HepG2 (cell line): Measurements from ENCODE around the gene LIM2. TPM values are rescaled to one million over a fixed set of nuclear protein-coding genes. Genes with fewer than 3 reads are reported as not detected.

ENCODE experiments used
- ATAC-seq: fragments of 200-7000 bp; cut with Tn5 transposase; 3 replicates; pipeline ENCODE4 v1.9.1; 2020; ENCODE audit warnings: mild to moderate bottlenecking, moderate library complexity
- BruUV-seq: library from RNA; stranded (reverse); fragments of 400-500 nt; replicated peaks from 2 replicates; lab custom pipeline; 2021; lab: Mats Ljungman, UMichigan
- CTCF ChIA-PET: fragments of 300-600 bp; formaldehyde crosslinking; extraction: SDS; loops from one replicate; lab custom pipeline; 2021; ENCODE audit warnings: low total read pairs, inconsistent platforms, low intra/inter-chr PET ratio; lab: Yijun Ruan, JAX
- POLR2A ChIA-PET: fragments of 350-600 bp; sonication (Branson Sonifier 250); formaldehyde crosslinking; loops from one replicate; lab custom pipeline; 2020; ENCODE audit warnings: antibody characterized with exemption, inconsistent platforms; lab: Yijun Ruan, JAX
- DNase-seq: peaks from one replicate; pipeline ENCODE4 v3.0.0-alpha.2; 2015; ENCODE audit warnings: low spot score
- FAIRE-seq: peaks from 3 replicates; lab custom pipeline; 2011; peaks lifted over from hg19 to GRCh38; lab: Jason Lieb, UNC
- H2AFZ ChIP-seq: one replicate; pipeline ENCODE4 v1.6.1; 2011; ENCODE audit warnings: low read length, inconsistent platforms
- H3K27ac ChIP-seq: fragments of 300-600 bp; 3 replicates; pipeline ENCODE4 v1.8.0; 2011; ENCODE audit warnings: mixed run types, mild to moderate bottlenecking, mixed read lengths, low read length, inconsistent platforms; ENCODE audit not compliant: insufficient read depth; ENCODE audit errors: extremely low read length
- H3K27me3 ChIP-seq, 2 experiments: fragments of 200-600 bp in 1 of 2; 2 replicates in 1 of 2; 3 replicates in 1 of 2; pipeline versions ENCODE4 v1.6.0 to v1.8.0; 2011; ENCODE audit warnings: low read length in 2 of 2, mild to moderate bottlenecking in 2 of 2, moderate library complexity in 2 of 2, inconsistent platforms in 1 of 2; ENCODE audit not compliant: insufficient read depth in 2 of 2, control insufficient read depth in 1 of 2
- H3K36me3 ChIP-seq, 2 experiments: fragments of 200-600 bp in 1 of 2; replicated peaks in 1 of 2; 2 replicates in 1 of 2; 3 replicates in 1 of 2; pipeline versions ENCODE4 v1.5.1 to v1.8.0; 2011; ENCODE audit warnings: low read length in 2 of 2, inconsistent platforms in 1 of 2; ENCODE audit not compliant: insufficient read depth in 2 of 2, control insufficient read depth in 1 of 2
- H3K4me1 ChIP-seq: 2 replicates; pipeline ENCODE4 v1.5.1; 2012; ENCODE audit warnings: low read length, inconsistent platforms; ENCODE audit not compliant: insufficient read depth
- H3K4me2 ChIP-seq: 2 replicates; pipeline ENCODE4 v1.6.0; 2011; ENCODE audit warnings: low read depth, low read length, inconsistent platforms
- H3K4me3 ChIP-seq, 3 experiments: fragments of 200-600 bp in 1 of 3; sonication (generic), shearing (Covaris generic) in 1 of 3; replicated peaks in 1 of 3; 2 replicates each; pipeline ENCODE4 v1.5.1; 2011 to 2016; ENCODE audit warnings: low read length in 3 of 3, inconsistent platforms in 2 of 3, low read depth in 2 of 3, mild to moderate bottlenecking in 2 of 3, control low read depth in 1 of 3, mixed read lengths in 1 of 3; ENCODE audit not compliant: insufficient read depth in 1 of 3
- H3K79me2 ChIP-seq: one replicate; pipeline ENCODE4 v1.6.1; 2011; ENCODE audit warnings: low read length, inconsistent platforms; ENCODE audit not compliant: insufficient read depth
- H3K9ac ChIP-seq: 2 replicates; pipeline ENCODE4 v1.6.0; 2011; ENCODE audit warnings: mild to moderate bottlenecking, low read depth, low read length, inconsistent platforms; ENCODE audit not compliant: insufficient read depth
- H3K9me3 ChIP-seq: 2 replicates; pipeline ENCODE4 v1.5.1; 2012; ENCODE audit warnings: mild to moderate bottlenecking, low read length
- H4K20me1 ChIP-seq: 2 replicates; pipeline ENCODE4 v1.6.0; 2011; ENCODE audit warnings: inconsistent platforms, mild to moderate bottlenecking, low read length, moderate library complexity; ENCODE audit not compliant: insufficient read depth
- ARID2 ChIP-seq: sonication (generic); formaldehyde crosslinking; IDR thresholded peaks from 2 replicates; pipeline ENCODE4 v1.8.1; 2022; ENCODE audit warnings: mild to moderate bottlenecking, missing genetic modification reagents, borderline replicate concordance
- BRCA1 ChIP-seq: sonication (generic); formaldehyde crosslinking; IDR thresholded peaks from 2 replicates; pipeline ENCODE4 v1.4.0; 2020; ENCODE audit warnings: missing genetic modification reagents
- ISX ChIP-seq: sonication (generic); formaldehyde crosslinking; conservative IDR thresholded peaks from 2 replicates; pipeline ENCODE4 v1.5.0; 2020; ENCODE audit warnings: missing genetic modification reagents
- KLF6 ChIP-seq: IDR thresholded peaks from 2 replicates; pipeline ENCODE4 v1.8.0; 2016; ENCODE audit warnings: missing biosample characterization, missing genetic modification reagents
- MIER2 ChIP-seq: IDR thresholded peaks from 2 replicates; pipeline ENCODE4 v1.6.1; 2016; ENCODE audit warnings: missing biosample characterization, missing genetic modification reagents
- NAIF1 ChIP-seq: sonication (generic); formaldehyde crosslinking; IDR thresholded peaks from 2 replicates; pipeline ENCODE4 v1.5.0; 2020; ENCODE audit warnings: mild to moderate bottlenecking, missing genetic modification reagents, borderline replicate concordance
- NFKB2 ChIP-seq: sonication (generic); formaldehyde crosslinking; IDR thresholded peaks from 2 replicates; pipeline ENCODE4 v1.4.0; 2020; ENCODE audit warnings: missing genetic modification reagents, borderline replicate concordance
- RXRB ChIP-seq: IDR thresholded peaks from 2 replicates; pipeline ENCODE4 v1.6.1; 2016; ENCODE audit warnings: borderline replicate concordance, missing genetic modification reagents, missing compliant biosample characterization
- ZNF441 ChIP-seq: sonication (generic); formaldehyde crosslinking; IDR thresholded peaks from 2 replicates; pipeline ENCODE4 v1.7.0; 2021; ENCODE audit warnings: missing genetic modification reagents, borderline replicate concordance
- ZSCAN21 ChIP-seq: sonication (generic); formaldehyde crosslinking; IDR thresholded peaks from 2 replicates; pipeline ENCODE4 v1.8.0; 2022; ENCODE audit warnings: mild to moderate bottlenecking, missing genetic modification reagents, moderate library complexity, borderline replicate concordance
- WGBS: methylation state at CpG from one replicate; pipeline ENCODE4 v1.1.6; 2017; ENCODE audit warnings: low lambda C conversion rate; 5-methylcytosine and 5-hydroxymethylcytosine counted together
- in situ Hi-C: cut with HindIII; loops from 2 replicates; pipeline ENCODE4 v1.10.0; 2017; ENCODE audit warnings: low pct_unique_long_range_greater_than_20kb; ENCODE audit not compliant: extremely low pct_ligation_motif_present
- intact Hi-C: fragments of 100-400 bp; cut with micrococcal nuclease; formaldehyde crosslinking; loops from one replicate; pipeline ENCODE4 v1.10.0; 2022; ENCODE audit not compliant: unreplicated experiment
- polyA plus RNA-seq, 8 experiments: library from polyadenylated mRNA; depleted of rRNA in 3 of 8; stranded (reverse) in 7 of 8; unstranded in 1 of 8; fragments of >200 nt; fragmentation: Illumina TruSeq in 4 of 8; extraction: Trizol in 4 of 8; gene quantifications; 2 replicates each; pipeline versions ENCODE4 v1.2.1 to v1.2.3, GENCODE V29; 2011 to 2016; ENCODE audit warnings: low read depth in 4 of 8, missing spikeins in 1 of 8, mixed read lengths in 1 of 8; ENCODE audit not compliant: insufficient read depth in 1 of 8
- total RNA-seq, 5 experiments: library from RNA; depleted of rRNA; stranded (reverse); fragments of >200 nt; fragmentation: Illumina TruSeq; extraction: Trizol; gene quantifications; 2 replicates each; pipeline ENCODE4 v1.2.3, GENCODE V29; 2016; ENCODE audit warnings: low read depth in 1 of 5
- TF ChIP-seq, protein P1 (sequence below): IDR thresholded peaks from 2 replicates; pipeline ENCODE4 v1.6.1; 2012; ENCODE audit warnings: inconsistent platforms
- TF ChIP-seq, protein P2 (sequence below): sonication (generic); IDR thresholded peaks from 2 replicates; pipeline ENCODE4 v1.6.1; 2016; ENCODE audit warnings: low read depth, borderline replicate concordance
- TF ChIP-seq, protein P3 (sequence below): sonication (generic); formaldehyde crosslinking; IDR thresholded peaks from 2 replicates; pipeline ENCODE4 v1.4.0; 2020; ENCODE audit warnings: missing genetic modification reagents
- TF ChIP-seq, protein P4 (sequence below): sonication (generic); formaldehyde crosslinking; IDR thresholded peaks from 2 replicates; pipeline ENCODE4 v1.4.0; 2020; ENCODE audit warnings: mild to moderate bottlenecking, missing genetic modification reagents
- TF ChIP-seq, protein P5 (sequence below): sonication (generic); formaldehyde crosslinking; conservative IDR thresholded peaks from 2 replicates; pipeline ENCODE4 v1.8.0; 2022; ENCODE audit warnings: missing genetic modification reagents

The LIM2 gene
- total and polyA plus RNA-seq, 2 of the 13 experiments (the other 11 are each of a cell fraction or from before 2014, with no cell fraction given), result 1.3 TPM; not detected in 1

DNA sequence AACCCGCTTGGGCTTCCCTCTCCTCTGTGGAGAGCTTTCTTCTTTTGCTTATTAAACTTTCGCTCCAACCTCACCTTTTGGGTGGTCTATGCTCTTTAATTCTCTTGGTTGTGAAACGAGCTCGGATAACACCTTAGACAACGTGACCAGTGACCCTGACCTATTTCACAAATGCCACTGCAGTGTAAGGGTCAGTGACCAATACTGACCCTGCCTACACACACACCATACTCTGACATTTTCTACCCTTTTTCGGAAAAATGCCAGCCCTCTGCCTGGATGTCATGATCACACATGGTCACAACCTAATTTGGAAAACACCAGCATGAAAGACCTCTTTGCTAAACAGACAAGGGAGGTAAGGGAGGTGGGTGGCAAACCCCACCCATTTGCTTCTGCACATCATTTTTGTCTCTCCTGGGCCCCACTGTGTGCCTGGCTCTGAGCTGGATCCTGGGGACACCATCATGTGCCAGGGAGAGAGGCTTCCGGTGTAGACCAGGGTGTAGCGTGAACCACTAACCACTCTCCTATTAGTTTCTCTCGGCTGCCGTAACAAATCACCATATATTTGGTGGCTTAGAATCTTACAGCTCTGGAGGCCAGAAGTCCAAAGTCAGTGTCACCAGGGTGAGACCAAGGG lies 31.5 kb downstream of the LIM2 start (continued):
- TF ChIP-seq, protein P1, sequence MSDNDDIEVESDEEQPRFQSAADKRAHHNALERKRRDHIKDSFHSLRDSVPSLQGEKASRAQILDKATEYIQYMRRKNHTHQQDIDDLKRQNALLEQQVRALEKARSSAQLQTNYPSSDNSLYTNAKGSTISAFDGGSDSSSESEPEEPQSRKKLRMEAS, result peak; percentile 56; the same call in 1 of the 2 replicates
- TF ChIP-seq NFKB2 (CRISPR knock-in tag) (no peak), ISX (CRISPR knock-in tag) (no peak), KLF6 (CRISPR knock-in tag) (no peak), RXRB (CRISPR knock-in tag) (peak; percentile 97)
- TF ChIP-seq, protein P2, sequence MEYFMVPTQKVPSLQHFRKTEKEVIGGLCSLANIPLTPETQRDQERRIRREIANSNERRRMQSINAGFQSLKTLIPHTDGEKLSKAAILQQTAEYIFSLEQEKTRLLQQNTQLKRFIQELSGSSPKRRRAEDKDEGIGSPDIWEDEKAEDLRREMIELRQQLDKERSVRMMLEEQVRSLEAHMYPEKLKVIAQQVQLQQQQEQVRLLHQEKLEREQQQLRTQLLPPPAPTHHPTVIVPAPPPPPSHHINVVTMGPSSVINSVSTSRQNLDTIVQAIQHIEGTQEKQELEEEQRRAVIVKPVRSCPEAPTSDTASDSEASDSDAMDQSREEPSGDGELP, result no peak; the same call in 1 of the 2 replicates

DNA sequence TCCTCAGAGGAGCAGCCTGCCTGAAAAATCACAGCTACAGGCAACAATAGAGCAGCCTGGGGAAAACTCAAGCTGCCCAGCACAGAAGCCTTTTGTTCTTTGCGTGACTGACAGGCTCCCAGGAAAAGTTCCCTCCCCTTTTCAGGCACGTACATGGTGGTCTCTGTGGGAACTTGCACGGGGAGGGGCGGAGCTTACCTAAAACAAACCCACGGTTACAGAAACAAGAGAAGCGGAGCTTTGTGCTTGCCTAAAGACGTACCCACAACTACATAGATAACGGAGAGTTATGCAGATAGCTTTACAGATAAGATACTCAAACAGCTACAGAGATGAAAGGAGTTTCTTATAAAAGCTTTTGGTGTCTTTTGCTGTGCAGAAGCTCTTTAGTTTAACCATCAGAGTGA lies 33.0 kb downstream of the LIM2 start:
- FAIRE-seq, result peak; percentile 91
- intact Hi-C loops (loop anchor here (1.0 kb wide), 2 partner anchors 8 to 13 kb away; no protein-coding TSS in a partner anchor), in situ Hi-C loops (no loop called here)
- Histone ChIP-seq H2AFZ (no peak overlapping the region), H3K9ac (peak overlapping the region; percentile 99), H3K79me2 (peaks cover 55% of the 10 kb centered on the region), H3K36me3 (peaks cover 14 to 19% of the 10 kb centered on the region in 2 experiments), H3K4me2 (peak overlapping the region; percentile 97), H3K9me3 (no peaks in the 10 kb centered on the region), H4K20me1 (peaks cover 9% of the 10 kb centered on the region; the same call in 1 of the 2 replicates), H3K27ac (peak overlapping the region; percentile 100), H3K4me1 (peaks cover 86% of the 10 kb centered on the region), H3K27me3 (no peaks in the 10 kb centered on the region; a peak in 1 of 5 replicates), H3K4me3 (peak overlapping the region; percentile 62 to 82 (median 72))
- WGBS, result 0% methylated on average over 8 of the region's 8 CpGs
- no TSS peak for BruUV-seq
- peak; percentile 99 for DNase-seq
- ChIA-PET CTCF (interaction anchor here (0.9 kb wide), 1 partner anchor 53 kb away, joined by 4 read pairs; no protein-coding TSS in a partner anchor), POLR2A (interaction anchor here (1.1 to 4.7 kb wide), 9 partner anchors 10 to 53 kb away, joined by 4 to 309 read pairs (median 8); partner anchors contain the start of genes ETFB, LIM2, NKG7 and VSIG10L)
- ATAC-seq, result peak; percentile 76
- no peak for TF ChIP-seq ZSCAN21 (CRISPR knock-in tag)
- TF ChIP-seq, protein P3, sequence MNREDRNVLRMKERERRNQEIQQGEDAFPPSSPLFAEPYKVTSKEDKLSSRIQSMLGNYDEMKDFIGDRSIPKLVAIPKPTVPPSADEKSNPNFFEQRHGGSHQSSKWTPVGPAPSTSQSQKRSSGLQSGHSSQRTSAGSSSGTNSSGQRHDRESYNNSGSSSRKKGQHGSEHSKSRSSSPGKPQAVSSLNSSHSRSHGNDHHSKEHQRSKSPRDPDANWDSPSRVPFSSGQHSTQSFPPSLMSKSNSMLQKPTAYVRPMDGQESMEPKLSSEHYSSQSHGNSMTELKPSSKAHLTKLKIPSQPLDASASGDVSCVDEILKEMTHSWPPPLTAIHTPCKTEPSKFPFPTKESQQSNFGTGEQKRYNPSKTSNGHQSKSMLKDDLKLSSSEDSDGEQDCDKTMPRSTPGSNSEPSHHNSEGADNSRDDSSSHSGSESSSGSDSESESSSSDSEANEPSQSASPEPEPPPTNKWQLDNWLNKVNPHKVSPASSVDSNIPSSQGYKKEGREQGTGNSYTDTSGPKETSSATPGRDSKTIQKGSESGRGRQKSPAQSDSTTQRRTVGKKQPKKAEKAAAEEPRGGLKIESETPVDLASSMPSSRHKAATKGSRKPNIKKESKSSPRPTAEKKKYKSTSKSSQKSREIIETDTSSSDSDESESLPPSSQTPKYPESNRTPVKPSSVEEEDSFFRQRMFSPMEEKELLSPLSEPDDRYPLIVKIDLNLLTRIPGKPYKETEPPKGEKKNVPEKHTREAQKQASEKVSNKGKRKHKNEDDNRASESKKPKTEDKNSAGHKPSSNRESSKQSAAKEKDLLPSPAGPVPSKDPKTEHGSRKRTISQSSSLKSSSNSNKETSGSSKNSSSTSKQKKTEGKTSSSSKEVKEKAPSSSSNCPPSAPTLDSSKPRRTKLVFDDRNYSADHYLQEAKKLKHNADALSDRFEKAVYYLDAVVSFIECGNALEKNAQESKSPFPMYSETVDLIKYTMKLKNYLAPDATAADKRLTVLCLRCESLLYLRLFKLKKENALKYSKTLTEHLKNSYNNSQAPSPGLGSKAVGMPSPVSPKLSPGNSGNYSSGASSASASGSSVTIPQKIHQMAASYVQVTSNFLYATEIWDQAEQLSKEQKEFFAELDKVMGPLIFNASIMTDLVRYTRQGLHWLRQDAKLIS (CRISPR knock-in tag), result no peak
- TF ChIP-seq BRCA1, result no peak
- TF ChIP-seq NAIF1 (CRISPR knock-in tag), result peak; percentile 49; the same call in 1 of the 2 replicates
- TF ChIP-seq, protein P4, sequence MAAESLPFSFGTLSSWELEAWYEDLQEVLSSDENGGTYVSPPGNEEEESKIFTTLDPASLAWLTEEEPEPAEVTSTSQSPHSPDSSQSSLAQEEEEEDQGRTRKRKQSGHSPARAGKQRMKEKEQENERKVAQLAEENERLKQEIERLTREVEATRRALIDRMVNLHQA (CRISPR knock-in tag), result no peak
- TF ChIP-seq MIER2 (CRISPR knock-in tag), result no peak; the same call in 1 of the 2 replicates
- TF ChIP-seq ZNF441 (CRISPR knock-in tag), result no peak
- TF ChIP-seq ARID2 (CRISPR knock-in tag), result no peak
- TF ChIP-seq, protein P5, sequence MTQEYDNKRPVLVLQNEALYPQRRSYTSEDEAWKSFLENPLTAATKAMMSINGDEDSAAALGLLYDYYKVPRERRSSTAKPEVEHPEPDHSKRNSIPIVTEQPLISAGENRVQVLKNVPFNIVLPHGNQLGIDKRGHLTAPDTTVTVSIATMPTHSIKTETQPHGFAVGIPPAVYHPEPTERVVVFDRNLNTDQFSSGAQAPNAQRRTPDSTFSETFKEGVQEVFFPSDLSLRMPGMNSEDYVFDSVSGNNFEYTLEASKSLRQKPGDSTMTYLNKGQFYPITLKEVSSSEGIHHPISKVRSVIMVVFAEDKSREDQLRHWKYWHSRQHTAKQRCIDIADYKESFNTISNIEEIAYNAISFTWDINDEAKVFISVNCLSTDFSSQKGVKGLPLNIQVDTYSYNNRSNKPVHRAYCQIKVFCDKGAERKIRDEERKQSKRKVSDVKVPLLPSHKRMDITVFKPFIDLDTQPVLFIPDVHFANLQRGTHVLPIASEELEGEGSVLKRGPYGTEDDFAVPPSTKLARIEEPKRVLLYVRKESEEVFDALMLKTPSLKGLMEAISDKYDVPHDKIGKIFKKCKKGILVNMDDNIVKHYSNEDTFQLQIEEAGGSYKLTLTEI, result no peak
